ENCODE measurements around the gene RGS3.
"Not testable (repeated sequence)": the region's sequence is repeated elsewhere in the genome, so short reads cannot be mapped to it uniquely, and the experiment has no call there.

RGS3 gene

DNA sequence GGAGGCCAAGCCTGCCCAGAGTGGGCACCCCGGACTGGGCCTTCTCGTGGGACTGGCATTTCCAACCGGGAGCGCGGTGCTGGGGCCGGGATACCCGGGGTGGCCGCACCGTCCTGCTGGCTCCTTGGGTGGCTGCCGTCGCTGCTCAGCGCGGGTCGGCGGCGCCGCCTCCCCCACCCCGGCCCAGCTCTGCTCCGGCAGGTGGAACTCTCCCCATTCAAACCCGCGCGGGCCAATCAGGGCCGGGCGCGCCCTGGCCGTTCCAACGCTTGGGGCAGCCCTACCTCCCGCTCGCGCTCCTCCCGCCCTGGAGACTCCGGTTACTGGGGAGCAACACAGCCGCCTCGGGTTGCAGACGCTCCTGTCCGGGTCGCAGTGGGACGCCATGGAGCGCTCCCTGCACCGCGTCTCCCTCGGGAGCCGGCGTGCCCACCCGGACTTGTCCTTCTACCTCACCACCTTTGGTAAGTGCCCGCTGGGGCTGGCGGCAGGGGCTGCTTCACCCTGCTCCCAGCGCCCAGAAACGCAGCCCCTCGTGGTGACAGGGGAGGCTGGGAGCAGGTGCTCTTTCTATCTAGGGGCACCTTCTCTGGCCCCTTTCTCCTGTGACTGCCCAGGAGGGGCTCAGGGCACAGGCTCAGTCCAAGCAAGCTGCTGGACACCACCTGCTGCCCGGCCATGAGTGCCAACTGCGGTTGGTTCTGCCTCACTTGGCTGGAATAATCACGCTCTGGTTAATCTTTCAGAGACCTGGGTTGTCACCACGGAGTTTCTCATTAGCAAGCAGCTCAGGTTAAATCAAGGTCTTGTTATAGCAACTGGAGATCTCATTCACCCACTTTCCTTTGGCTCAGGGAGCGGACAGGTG lies at the start of gene RGS3:
RGS3 (plus strand) TSS at position 310 of the 868 bp plus-strand sequence; CDS start at position 386, 76 bp downstream.
- DNase-seq (ENCODE audit: low spot score): peak; percentile 52

DNA sequence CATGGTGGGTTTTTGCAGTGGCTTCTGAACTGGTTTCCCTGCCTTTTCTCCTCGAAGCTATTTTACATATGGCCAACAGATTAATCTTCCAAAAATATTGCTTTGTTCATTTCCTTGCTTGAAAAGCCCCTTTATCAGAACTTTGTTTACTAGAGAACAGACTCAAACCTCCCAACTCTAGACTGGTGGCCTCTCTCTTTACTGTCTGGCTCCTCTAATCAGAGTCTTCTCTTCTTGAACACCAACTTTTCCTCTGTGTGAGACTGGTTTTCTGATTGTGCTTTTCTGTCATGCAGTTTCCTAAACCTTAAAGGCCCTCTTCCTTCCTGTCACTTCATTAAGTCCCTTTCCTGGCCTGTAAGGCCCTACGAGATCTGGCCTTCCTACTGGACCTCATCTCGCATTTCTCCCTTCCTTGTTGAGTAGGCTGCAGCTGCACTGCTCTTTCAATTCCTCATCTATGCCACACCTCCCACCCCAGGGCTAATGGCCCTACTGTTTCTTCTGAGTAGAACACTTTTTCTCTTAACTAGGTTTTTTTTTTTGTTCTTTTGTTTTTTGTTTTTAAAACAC lies 47.3 kb upstream of the RGS3 start:
- no peak for DNase-seq (ENCODE audit: low spot score)

DNA sequence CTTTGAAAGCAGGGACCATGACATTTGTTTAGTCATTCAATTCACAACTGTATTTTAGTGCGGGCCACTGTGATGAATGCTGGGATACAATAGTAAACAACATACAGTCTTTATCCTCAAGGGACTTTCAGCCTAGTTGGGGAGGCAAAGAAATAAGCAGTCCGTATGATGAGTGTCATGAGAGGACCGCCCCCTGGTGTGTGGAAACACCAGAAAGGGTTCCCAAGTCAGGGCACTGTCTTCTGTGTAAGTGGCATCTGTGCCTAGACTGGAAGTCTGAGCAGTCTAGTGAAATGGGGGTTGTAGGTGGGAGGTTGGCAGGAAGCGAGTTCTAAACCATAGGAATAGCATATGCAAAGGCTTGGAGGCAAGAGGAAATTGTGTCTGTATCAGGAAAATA lies 46.2 kb upstream of the RGS3 start:
- no peak for DNase-seq (ENCODE audit: low spot score)

DNA sequence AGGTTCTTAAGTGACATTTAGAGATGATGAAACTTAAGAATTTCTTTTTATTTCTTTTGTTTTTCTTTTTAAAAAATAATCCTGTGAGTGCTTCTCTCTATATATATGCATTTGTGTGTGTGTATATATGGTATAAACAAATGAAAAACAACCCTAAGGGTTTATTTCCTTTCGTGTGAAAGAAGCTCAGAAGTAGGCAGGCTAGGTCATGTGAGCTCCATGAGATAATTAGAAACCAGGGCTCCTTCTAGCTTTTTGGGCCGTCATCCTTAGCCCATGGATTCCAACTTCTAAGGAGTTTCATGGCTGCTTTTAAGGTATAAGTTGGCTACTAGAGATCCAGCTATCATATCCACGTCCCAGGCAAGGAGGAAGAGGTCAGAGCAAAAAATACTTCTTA lies 41.8 kb upstream of the RGS3 start:
- no peak for DNase-seq (ENCODE audit: low spot score)

DNA sequence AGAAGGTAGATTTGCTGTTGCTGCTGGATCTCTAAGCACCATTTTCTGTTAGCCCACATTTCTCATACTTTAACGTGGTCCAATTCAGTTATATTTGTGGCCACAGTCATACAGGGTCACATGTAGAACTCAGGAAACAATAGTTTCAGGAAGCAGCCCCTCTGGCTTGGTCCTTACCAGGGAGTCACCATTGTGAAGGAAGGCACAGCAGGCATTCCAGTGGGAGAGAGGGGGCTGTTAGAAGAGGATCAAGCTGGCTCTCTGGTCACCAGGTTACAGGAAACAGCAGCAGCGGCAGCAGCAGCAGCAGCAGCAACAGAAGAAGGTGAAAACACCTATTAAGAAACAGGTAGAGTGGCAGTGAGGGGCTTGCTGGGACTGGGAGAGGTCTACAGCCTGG lies 38.5 kb upstream of the RGS3 start:
- no peak for DNase-seq (ENCODE audit: low spot score)

DNA sequence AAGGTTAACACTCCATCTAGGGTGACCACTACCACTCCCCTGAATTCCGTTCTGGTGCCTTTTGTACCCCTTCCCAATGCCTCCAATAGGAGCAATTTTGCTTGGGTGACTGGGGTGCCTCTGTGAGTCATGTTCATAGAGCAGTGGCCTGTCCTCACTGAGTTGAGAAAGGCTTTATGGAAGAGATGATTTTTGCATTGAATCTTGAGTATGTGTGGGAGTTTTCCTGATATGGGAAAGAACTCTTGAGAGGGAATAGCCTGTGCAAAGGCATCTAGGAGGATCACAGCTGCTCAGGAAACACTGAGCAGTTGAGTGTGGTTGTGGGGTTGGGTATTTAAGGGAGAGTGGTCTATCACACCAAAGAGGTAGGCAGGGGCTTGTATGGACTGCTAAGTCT lies 36.8 kb upstream of the RGS3 start:
- no peak for DNase-seq (ENCODE audit: low spot score)

DNA sequence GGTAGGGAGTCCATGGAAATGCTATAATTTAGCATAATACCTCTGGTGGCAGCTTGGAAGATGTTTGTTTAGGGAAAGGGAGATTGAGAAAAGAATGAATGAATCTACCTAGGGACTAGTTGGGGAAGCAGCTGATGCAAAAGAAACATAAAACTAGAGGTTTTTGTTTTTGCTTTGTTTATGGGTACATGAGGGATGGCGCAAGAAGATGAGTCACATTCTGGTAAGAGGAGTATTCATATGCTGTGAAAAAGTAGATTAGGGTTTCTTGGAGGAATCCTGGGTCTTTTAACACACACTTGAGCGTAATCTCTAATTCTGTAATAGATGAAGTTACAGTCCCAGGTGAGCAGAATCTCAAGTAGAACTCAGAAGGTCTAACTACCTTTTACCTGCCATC lies 35.9 kb upstream of the RGS3 start:
- DNase-seq (ENCODE audit: low spot score): no peak

DNA sequence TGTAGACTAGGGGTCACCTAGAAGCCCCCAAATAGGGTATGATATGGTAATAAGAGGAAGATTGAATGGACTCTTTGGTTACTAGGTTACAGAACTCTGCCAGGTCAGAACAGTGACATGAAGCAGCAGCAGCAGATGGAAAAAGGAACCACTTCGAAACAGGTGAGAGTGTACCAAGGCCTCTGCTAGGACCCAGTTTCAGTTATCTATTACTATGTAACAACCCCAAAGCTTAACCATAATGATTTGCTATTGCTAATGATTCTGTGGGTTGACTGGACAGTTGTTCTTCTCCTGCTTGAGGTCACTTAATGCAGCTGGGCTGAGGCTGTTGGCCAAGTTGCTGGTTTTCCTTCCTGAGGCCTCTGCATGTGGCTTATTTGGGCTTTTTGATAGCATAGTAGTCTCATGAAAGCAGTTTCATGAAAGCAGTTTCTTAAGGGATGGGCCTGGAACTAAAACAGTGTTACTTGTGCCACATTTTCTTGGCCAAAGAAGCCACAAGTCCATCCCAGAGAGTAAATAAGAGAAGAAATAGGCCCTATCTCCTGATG lies 35.4 kb upstream of the RGS3 start:
- DNase-seq (ENCODE audit: low spot score): no peak

DNA sequence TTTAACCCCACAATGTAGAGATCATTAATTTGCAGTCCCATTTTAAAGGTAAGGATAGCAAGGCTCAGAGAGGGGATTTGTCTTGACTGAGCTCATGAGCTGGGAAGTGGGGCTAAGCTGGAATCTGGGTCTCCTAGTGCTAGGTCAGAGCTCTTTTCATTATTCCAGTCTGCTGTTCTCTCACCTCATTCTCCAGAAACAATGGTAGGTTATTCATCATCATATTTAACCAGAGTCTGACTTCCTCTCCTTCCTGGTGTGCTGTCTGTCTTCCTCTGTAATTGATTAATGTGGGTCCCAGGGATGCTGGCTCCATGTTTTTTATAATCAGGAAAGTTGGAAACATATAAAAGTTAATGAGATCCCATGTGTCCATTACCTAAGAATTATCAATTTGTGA lies 32.3 kb upstream of the RGS3 start:
- no peak for DNase-seq (ENCODE audit: low spot score)

DNA sequence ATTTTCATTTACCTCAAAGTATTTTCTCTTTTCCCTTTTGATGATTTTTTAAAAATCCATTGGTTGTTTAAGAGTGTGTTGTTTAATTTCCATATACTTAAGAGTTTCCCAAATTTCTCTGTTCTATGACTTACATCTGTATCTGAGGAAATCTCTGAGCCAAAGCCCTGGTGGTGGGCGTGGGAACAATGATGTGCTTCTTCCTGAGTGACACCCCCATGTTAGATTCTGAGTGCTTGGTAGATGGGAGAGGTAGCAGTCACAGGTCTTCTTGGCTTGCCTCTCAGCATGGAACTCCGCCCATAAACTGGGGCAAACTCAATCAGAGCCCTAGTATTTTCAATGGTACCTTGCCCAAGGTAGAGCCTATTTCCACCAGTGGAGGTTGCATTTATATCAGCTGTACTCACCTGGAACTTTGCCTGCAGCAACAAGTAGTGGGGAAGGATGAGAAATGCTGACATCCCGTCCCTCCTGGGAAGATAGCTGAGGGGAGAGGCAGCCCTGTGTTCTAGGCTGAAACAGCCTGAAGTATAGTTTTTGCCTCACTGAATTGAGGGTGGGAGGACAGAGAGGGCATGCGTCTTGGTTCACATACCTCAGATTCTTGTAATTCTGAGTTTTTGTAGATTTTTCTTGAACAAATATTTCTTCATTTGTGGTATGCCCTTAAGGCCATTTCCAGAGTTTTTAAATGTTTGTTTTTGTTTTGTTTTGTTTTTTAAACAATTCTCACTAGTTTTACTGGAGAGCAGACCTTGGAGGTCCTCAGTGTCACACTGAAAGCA lies 26.6 kb upstream of the RGS3 start:
- no peak for DNase-seq (ENCODE audit: low spot score)

DNA sequence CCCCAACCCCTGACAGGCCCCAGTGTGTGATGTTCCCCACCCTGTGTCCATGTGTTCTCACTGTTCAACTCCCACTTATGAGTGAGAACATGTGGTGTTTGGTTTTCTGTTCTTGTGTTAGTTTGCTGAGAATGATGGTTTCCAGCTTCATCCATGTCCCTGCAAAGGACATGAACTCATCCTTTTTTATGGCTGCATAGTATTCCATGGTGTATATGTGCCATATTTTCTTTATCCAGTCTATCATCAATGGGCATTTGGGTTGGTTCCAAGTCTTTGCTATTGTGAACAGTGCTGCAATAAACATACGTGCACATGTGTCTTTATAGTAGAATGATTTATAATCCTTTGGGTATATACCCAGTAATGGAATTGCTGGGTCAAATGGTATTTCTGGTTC lies 25.8 kb upstream of the RGS3 start:
- not testable (repeated sequence) for DNase-seq (ENCODE audit: low spot score)

DNA sequence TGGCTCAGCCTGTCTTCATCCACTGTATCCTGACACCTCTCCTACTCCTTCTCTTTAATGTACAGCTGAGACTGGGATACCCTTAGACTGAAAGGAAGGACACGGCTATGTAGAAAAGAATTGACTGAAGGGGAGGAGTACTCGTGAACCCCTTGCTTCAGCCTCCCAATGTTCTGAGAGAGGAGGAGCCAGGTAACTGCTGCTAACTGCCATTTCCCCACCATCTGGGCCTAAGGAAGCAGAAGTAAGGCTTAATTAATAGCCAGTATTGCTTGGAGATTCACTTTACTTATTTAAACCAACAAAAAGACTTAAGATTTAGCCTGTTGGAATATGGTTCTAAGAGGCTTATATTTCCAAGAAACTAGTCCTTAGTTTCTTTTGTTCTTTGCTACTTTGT lies 18.8 kb upstream of the RGS3 start:
- DNase-seq (ENCODE audit: low spot score): no peak

DNA sequence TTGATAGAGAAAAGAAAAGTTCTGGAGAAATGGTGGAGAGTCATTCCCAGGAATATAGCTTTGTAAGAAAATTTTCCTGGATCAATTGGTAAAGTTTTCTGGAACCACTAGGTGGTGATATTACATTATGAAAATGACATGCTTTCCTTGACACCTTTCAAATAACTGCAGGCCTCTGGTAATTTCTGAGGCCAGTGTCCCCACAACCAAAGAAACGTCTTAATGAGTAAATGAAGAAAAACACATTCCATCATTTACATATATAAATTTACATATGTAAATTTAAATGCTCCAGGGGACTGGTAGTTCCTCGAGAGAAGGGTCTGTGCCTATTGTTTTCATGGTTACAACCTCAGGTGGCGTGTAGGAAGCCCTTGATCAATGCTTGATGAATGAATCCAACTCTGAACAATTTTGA lies 17.2 kb upstream of the RGS3 start:
- DNase-seq (ENCODE audit: low spot score): peak; percentile 55

DNA sequence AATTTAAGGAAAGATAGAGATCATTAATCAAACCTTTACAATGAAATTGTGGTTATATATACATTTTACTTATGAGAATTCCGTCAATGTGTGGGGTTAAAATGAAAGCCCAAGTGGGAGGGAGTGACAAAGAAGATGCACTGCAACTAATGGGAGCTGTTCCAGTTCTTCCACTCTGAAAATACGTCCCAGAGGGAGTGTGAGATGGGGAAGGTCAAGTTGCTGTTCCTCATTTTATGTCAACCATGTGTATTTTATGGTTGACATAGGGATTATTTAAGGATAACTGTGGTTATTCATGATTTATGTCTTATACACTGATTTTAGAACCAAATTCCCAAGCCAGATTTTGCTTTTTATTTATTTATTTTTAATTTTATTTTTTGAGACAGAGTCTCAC lies 14.2 kb upstream of the RGS3 start:
- no peak for DNase-seq (ENCODE audit: low spot score)

DNA sequence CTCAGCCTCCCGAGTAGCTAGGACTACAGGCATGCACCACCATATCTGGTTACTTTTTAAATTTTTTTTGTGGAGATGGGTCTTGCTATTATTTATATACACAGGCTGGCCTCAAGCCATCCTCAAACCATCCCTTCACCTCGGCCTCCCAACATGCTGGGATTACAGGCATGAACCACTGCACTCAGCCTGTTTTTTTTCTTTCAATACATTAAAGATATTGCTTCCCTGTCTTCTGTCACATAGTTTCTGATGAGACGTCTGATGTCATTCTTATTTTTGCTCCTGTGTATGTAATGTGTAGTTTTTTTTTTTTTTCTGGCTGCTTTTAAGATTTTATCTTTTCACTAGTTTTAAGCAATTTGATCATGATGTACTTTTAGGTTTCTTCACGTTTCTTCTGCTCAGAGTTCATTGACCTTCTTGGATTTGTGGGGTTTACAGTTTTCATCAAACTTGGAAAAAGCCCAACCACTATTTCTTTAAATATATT lies 11.4 kb upstream of the RGS3 start:
- DNase-seq (ENCODE audit: low spot score): no peak

DNA sequence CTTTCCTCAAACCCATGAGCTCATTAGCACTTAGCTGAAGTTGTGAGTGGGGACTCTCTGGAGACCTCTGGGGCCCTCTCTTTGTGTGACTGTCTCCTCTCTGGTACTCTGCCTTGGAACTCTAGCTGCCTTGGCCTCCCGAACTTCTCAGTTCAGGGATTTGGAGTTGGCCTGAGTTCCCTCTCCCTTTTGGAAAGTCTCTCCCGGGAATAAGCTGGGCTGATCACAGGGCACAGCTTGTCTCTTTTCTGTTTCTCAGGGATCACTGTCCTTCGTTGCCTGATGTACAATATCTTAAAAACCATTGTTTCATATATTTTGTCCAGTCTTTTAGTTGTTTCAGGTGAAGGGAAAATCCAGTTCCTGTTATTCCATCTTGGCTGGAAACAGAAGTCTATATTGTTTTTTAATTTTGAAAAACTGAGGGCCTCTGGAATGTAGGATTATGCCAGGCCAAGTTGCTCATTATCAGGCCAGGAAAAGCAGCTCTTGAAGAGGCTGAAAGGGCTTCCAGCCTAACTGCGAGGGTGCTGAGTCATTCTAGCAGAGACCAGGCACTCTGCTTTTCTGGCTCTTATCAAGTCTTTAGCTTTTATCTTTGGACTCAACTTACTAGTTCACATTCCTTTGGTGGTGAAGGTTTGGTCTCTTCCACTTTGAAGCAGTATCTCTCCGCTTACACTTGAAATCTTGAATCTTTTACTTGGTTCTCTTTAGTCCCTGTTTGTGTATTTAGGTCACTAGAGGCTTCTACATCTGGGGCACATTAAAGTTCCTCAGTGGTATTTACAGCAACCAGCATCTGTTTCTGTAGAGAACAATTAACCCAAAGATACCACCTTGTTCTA lies 8.4 kb upstream of the RGS3 start:
- no peak for DNase-seq (ENCODE audit: low spot score)

DNA sequence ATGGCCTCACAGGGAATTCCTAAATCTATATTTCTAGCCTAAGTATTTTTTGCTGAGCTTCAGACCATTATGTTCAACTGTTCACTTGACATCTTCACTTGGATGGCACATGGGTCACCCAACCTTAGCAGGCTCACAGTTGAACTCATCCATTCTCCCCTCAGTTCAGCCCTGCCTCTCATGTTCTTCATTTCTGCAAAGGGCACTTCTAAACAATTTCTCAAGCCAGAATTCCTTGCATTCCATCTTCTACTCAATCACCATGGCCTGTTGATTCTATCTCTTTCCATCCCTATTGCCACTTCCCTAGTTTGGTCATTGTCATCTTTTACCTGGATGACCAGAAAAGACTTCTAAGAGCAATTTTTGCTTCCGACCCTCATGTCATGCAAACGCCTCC lies 7.3 kb upstream of the RGS3 start:
- DNase-seq (ENCODE audit: low spot score): no peak

DNA sequence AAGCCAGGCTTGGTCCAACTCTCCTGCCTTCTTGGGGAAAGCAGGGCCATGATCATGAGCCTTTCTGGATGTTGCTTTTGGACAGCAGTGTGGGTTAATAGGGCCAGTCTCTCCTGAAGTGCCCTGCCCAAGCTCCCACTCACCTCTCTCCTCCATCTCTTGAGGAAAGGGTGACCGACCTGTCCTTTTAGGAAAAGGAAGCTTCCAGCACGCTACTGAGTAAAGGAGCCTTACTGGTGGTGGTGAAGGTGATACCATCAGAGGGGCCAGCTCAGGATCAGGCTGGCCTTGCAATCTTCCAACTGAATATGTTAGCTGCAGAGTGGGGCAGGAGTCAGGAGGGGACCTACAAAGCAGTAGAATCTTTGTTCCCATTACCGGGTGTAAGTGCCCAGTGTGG lies 2.2 kb upstream of the RGS3 start:
- no peak for DNase-seq (ENCODE audit: low spot score)

DNA sequence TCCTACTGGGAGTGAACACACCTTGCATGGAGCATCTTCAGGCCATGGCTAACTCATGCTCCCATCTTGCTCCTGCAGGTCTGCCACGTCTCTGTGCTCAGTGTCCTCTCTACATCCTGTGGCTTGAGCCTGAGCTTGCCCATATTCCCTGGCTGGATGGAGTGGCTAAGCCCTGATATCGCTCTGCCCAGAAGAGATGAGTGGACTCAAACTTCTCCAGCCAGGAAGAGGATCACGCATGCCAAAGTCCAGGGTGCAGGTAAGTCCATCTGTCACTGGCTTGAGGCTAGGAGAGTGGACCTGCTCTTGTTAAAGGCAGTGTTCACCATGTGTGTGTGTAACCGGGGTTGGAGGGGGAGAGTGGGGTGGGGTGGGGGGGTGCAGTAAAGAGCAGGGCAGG lies 1.6 kb upstream of the RGS3 start:
- no peak for DNase-seq (ENCODE audit: low spot score)

DNA sequence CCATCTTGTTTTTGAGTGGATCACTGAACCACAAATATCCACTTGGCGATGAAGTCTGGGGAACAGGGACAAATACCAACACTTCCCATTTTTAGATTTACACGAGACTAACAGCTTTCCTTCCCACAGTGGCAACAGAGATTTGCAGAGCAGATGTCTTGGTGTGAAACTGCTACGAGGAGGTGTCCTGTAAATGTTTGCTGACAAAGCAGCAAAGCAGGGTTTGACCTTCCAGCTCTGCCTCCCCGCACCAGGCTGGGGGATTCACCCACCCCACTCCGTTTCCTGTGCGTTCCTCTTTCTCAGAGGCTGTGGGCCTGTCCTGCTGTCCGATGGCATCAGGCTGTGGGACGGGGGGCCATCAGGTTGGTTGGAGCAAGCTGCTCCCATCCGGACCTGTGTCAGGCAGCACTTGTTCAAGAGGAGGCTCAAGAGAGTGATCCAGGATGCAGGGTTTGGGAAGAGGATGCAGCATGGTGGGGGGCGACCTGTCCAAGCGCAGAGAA lies 693 bp upstream of the RGS3 start:
- DNase-seq (ENCODE audit: low spot score): no peak

DNA sequence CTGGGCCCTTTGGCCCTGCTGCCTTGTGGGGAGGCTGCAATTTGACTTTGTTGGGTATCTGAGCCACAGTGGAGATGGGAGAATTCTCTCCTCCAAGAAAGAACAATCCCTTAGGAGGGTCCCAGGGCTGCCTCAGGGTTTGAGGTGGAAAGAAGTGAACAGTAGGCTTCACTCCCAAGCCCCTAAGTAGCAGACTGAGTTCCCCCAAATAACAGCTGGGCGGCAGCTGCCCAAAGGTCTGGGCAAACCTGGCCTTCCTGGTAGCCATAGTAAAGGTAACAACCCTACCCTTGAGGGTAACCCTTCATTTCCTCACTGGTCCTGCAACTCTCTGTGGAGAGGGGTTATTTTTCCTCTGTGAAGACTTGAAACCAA lies 746 bp downstream of the RGS3 start:
- DNase-seq (ENCODE audit: low spot score): no peak
